Cortex of kidney (tissue), 1 donor: Measurements from ENCODE around the gene KLHL17.
"Not testable (repeated sequence)": the region's sequence is repeated elsewhere in the genome, so short reads cannot be mapped to it uniquely, and the experiment has no call there.

Source experiments
- DNase-seq: peaks from one replicate; lab custom pipeline; 2025; lab: John Stamatoyannopoulos, UW

The KLHL17 gene

GRCh38 chr1:981955-982558, 21.7 kb downstream of the KLHL17 start, which contains the start of gene PERM1:
Gene PERM1, minus strand, starts transcription at chr1:982093. Its CDS starts 1,064 bp downstream, at chr1:981029.
- DNase-seq: no peak

- DNase-seq: no peak
These were observed 22.5 kb downstream of the KLHL17 start for GRCh38 chr1:982765-983436.

DNA sequence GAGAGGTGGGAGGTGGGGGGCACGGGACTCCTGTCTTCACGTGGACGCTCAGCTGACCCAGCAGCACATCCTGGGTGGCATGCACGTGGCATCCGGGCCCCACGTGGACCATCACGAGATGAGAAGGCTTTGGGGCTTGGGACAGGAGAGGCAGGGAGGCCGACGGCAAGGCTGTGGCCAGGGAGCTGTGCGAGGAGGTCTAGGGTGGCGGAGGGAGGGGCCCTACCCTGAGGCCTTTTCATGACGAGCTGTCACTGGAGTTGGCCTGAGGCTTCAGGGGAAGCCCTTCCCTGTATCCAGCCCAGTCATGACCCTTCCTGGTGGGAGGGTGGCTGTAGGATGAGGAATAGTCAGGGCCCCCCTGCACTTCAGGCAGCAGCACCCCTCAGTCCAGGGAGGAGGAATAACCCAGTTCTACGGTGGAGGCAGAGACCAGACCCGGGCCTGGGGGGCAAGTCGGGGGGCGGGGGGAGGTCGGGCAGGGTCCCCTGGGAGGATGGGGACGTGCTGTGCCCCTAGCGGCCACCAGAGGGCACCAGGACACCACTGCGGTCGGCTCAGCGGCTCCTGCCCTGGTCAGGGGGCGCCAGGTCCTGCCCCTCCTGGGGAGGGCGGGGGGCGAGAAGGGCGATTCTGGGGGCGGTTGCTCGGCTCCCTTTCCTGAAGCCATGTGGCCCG, 23.6 kb downstream of the KLHL17 start:
- no peak for DNase-seq

- no peak for DNase-seq
These were observed 24.1 kb downstream of the KLHL17 start for GRCh38 chr1:984476-984814.

GRCh38 chr1:985126-985525, 24.7 kb downstream of the KLHL17 start:
- DNase-seq: no peak

- DNase-seq: not testable (repeated sequence)
These were observed 27.7 kb downstream of the KLHL17 start for GRCh38 chr1:988061-988460.

GRCh38 chr1:991275-991674, 30.9 kb downstream of the KLHL17 start:
- not testable (repeated sequence) for DNase-seq

DNA sequence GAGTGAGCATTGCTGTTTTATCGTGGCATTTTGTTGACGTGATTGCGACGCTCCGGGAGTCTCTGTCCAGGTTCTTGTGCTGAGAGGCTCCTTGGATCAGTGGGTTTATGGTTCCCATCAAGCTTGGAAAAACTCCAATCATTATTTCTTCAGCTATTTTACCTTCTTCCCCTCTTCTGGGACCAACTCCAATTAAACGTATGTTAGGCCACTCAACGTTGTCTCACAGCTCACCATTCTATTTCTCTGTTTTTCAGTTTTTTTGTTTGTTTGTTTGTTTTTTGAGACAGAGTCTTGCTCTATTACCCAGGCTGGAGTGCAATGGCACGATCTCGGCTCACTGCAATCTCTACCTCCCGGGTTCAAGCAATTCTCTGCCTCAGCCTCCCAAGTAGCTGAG, 31.5 kb downstream of the KLHL17 start:
- no peak for DNase-seq

DNA sequence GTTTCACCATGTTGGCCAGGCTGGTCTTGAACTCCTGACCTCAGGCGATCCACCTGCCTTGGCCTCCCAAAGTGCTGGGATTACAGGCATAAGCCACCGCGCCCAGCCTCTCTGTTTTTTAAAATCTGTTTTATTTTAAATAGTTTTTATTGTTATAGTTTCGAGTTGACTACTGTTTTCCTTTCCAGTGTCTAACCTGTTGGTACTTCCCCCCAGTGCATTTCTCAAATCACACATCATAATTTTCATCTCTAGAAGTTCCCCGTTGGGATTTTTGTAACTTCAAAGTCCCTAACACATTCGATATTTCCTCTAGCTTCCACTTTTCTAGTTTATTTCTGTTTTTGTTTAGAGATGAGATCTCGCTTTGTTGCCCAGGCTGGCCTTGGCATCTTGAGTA, 32.0 kb downstream of the KLHL17 start:
- no peak for DNase-seq

DNA sequence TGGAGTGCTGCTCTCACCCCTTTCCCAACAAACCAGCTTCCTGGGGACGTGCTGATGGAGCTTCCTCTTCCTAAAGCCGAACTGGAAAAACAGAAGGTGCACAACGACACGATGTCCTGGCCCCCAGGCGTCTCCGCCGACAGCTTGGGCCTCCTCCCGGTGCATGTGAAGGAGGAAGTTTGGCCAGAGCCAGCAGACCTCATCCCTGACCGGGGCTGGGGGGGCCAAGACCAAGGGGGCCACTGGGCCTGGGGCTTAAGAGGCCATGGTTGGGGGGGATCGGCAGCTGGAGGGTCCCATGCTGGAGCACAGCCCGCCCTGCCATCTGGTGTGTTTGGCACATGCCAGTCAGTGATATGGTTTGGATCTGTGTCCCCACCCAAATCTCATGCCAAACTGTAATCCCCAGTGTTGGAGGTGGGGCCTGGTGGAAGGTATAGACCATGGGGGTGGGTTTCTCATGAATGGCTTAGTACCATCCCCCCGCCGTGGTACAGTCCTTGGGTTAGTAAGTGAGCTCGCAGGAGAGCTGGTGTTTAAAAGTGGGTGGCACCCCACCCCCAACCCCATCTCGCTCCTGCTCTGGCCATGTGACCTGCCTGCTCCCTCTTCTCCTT, 33.1 kb downstream of the KLHL17 start:
- DNase-seq: no peak

DNA sequence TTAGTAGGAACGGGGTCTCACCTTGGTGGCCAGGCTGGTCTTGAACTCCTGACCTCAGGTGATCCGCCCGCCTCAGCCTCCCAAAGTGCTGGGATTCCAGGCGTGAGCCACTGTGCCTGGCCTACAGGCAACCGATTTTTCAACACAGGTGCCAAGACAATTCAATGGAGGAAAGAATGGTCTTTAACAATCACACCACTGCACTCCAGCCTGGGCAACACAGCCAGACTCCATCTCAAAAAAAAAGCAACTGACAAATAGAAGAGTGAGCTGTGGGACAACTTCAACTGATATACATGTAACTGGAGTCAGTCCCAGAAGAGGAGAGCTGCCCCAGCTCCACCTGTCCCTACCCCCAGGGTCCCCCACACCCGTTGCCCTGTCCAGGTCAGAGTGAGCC, 34.2 kb downstream of the KLHL17 start:
- DNase-seq: not testable (repeated sequence)

GRCh38 chr1:995665-996633, 35.6 kb downstream of the KLHL17 start:
- no peak for DNase-seq

DNA sequence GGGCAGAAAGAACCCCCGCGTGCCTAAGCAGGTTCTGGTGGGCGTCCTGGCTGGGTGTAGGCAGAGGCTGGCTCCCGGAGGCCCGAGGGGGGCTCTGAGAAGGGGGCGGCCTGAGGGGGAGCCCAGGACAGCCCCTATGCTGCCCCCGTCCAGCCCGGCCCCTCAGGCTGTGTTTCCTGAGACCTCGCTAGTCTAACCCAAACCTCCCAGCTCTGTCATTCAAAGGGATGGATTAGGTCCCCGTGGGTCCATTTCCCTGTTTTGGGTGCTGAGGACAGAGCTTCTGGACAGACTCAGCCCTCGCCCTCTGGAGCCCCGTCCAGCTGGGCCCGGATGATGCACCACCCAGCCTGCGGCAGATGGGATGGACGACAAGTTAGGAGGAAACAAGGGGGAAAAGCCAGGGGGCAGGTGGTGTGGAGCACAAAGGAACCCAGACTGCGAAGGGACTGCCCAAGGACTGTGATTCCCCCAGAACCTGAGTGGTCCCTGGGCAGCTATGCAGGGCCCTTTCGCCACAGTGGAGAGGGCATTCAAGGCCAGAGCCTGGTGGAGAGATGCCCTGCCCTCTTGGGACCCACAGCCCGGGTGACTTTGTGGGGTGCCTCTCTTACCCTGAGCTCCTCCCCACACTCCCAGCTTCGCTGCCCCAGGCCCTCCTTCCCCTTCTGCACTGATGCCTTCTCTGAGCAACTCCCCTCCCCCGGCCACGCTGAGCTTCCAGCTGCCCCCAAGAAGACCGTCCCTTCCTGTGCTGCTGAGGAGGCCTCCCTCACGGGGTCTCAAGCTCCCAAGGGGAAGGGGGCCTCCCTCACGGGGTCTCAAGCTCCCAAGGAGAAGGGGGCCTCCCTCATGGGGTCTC, 36.7 kb downstream of the KLHL17 start:
- no peak for DNase-seq

- no peak for DNase-seq
These were observed 37.3 kb downstream of the KLHL17 start for GRCh38 chr1:997713-997992.

GRCh38 chr1:997993-998744, 37.8 kb downstream of the KLHL17 start:
- no peak for DNase-seq

DNA sequence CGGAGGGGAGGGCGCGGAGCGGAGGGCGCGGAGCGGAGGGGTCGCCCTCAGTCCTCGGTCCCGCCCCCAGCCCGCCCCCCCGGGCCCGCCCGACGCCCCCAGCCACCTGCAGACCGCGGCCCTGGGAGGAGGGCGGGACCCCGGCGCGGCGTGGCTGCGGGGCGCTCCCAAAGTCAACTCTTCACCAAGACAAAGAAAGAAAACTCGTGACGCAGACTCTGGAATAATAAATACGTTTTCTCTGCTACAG, 38.3 kb downstream of the KLHL17 start:
- no peak for DNase-seq

DNA sequence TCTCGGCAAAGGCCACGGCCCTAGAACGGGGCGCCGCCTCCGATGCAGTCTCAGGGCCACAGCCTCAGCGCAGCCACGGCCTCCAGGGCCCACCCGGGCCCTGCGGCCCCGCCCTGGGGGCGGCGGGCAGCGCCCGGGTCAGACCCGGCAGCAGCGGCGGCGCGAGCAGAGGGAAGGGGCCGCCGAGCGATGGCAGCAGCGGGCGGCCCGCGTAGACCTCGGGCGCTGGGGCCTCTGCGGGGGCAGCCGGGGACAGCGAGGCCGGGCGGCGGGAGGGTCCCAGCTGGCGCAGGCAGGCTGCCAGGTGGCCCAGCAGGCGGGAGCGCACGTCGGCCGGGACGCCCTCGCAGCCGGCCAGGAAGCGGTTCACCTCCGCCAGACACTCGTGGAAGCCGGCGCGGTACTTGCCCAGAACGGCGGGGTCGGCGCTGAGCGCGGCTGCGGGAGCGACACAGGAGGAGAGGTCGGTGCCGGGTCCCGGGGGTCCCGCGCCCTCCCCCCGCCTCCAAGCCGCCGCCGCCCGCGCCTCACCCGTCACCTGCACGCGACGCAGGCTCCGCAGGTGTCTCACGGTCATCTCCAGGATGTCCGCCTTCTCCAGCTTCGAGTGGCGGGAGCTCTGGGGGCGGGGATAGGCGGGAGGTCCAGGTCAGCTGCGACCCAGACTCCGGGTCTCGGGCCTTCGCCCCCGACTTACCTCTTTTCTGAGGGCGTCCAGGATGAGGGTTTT, 38.8 kb downstream of the KLHL17 start:
- no peak for DNase-seq

DNA sequence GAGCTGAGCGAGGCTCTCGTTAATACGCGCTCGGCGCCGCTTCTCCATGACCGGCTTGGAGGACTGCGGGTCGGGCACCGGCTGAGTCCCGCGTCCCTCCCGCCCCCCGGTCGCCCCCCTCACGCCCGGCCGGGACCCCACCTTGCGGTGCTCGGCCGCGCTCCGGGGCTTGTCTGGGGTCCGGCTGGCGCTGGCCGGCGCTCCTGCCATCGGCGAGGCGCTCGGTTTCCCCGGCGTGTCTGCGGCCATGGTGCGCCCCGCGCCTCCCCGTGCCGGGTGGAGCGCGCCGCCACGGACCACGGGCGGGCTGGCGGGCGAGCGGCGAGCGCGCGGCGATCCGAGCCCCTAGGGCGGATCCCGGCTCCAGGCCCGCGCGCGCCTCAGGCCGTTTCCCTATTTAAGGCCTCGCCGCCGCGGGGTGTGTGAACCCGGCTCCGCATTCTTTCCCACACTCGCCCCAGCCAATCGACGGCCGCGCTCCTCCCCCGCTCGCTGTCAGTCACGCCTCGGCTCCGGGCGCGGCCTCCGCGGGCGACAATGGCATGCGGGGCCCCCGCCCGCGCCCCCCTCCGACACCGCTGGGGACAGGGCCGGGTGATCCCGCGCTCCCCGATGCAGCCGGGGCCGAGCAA, 39.5 kb downstream of the KLHL17 start, which contains the start of gene HES4:
HES4 (minus strand) TSS at position 373 of the 632 bp plus-strand sequence; CDS start at position 249, 124 bp downstream.
- DNase-seq: no peak

- DNase-seq: no peak
These were observed 40.1 kb downstream of the KLHL17 start for GRCh38 chr1:1000357-1001056.
